ENCODE data around the gene CYFIP1.

- no peak for TF ChIP-seq CTCF (conservative IDR thresholded peaks at IDR 0.05 in 1 of 2, IDR thresholded peaks at IDR 0.05 in 1 of 2; ENCODE audit: low read depth in 1 of 2, low read length in 2 of 2)
- TF ChIP-seq EZH2 (IDR thresholded peaks at IDR 0.05; ENCODE audit: low read length, missing control alignments) = no peak
Measured at GRCh38 chr15:22925875-22926274, 54.3 kb downstream of the CYFIP1 start.
